SK-N-MC (cell line): ENCODE measurements around the gene ULK3.

Experiments used
- EZH2 ChIP-seq: fragments of 200-600 bp; sonication (generic); IDR thresholded peaks from one replicate; pipeline ENCODE4 v1.6.1; 2017; ENCODE audit warnings: antibody characterized with exemption
- FOXP2 ChIP-seq: optimal IDR thresholded peaks from 2 replicates; pipeline ENCODE3; 2011; ENCODE audit warnings: mild to moderate bottlenecking, moderate library complexity; ENCODE audit not compliant: insufficient read depth; ENCODE audit errors: extremely low read length, control extremely low read depth
- POLR2AphosphoS5 ChIP-seq: IDR thresholded peaks from 2 replicates; pipeline ENCODE4 v1.6.1; 2012; ENCODE audit warnings: mild to moderate bottlenecking, low read depth, low read length, borderline replicate concordance

DNA sequence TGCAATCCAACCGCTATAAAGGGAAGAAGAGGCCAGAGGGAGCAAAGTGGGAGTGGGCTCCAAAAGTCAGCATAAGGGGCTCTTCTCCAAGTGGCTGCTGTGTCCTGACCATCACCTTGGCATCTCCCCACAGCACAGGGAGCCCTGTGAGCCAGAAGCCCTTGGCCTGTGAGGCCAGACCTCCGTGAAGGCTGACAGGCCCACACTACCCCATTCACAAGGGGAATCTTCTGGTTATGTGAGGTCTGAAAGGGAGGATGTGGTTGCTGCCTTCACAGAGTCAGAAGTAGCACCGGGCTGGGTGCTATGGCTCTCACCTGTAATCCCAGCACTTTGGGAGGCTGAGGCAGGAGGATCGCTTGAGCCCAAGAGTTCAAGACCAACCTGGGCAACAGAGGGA is 2.6 kb upstream of the ULK3 start:
- no peak for TF ChIP-seq POLR2AphosphoS5
- no peak for TF ChIP-seq EZH2
- TF ChIP-seq FOXP2 = no peak
